Endothelial cell of umbilical vein (primary cell): ENCODE results near the gene CETN3. TPM values are rescaled to one million over a fixed set of nuclear protein-coding genes. Genes with fewer than 3 reads are reported as not detected.

ENCODE experiments used
- BruUV-seq: library from RNA; stranded (reverse); fragments of 400-500 nt; replicated peaks from 2 replicates; lab custom pipeline; 2021; lab: Mats Ljungman, UMichigan
- CTCF ChIA-PET: fragments of 300-600, 350-600 bp; sonication (Branson Sonifier 250); formaldehyde crosslinking; loops from one replicate; lab custom pipeline; 2021; ENCODE audit warnings: antibody characterized with exemption, inconsistent platforms; lab: Charles Lee
- POLR2A ChIA-PET: fragments of 300-600, 350-600 bp; sonication (Branson Sonifier 250); formaldehyde crosslinking; loops from one replicate; lab custom pipeline; 2021; ENCODE audit warnings: antibody characterized with exemption, inconsistent platforms; lab: Charles Lee
- DNase-seq: peaks from one replicate; pipeline ENCODE4 v3.0.0-alpha.2; 2011; ENCODE audit warnings: low read depth, low spot score
- FAIRE-seq: peaks from 2 replicates; lab custom pipeline; 2011; peaks lifted over from hg19 to GRCh38; lab: Jason Lieb, UNC
- H2AFZ ChIP-seq: 2 replicates; pipeline ENCODE4 v1.6.0; 2012; ENCODE audit warnings: low read depth, low read length, control low read depth, inconsistent platforms
- H3K27ac ChIP-seq: 2 replicates; pipeline ENCODE4 v1.5.1; 2011; ENCODE audit warnings: low read depth, mild to moderate bottlenecking, control low read depth, low read length, moderate library complexity; ENCODE audit not compliant: insufficient read depth
- H3K27me3 ChIP-seq, 2 experiments: 2 replicates each; pipeline versions ENCODE4 v1.6.0 to v1.6.1; 2011; ENCODE audit warnings: low read length in 2 of 2, mixed read lengths in 1 of 2; ENCODE audit not compliant: control insufficient read depth in 2 of 2, insufficient read depth in 2 of 2
- H3K36me3 ChIP-seq, 2 experiments: 2 replicates in 1 of 2; 3 replicates in 1 of 2; pipeline ENCODE4 v1.5.1; 2011; ENCODE audit warnings: low read length in 2 of 2, mild to moderate bottlenecking in 1 of 2, moderate library complexity in 1 of 2; ENCODE audit not compliant: control insufficient read depth in 2 of 2, insufficient read depth in 2 of 2; ENCODE audit errors: extremely low read depth in 1 of 2
- H3K4me1 ChIP-seq: 3 replicates; pipeline ENCODE4 v1.5.1; 2011; ENCODE audit warnings: mild to moderate bottlenecking, low read length; ENCODE audit not compliant: control insufficient read depth, insufficient read depth; ENCODE audit errors: extremely low read depth
- H3K4me2 ChIP-seq: 2 replicates; pipeline ENCODE4 v1.6.1; 2011; ENCODE audit warnings: low read length, control low read depth, mixed read lengths; ENCODE audit not compliant: insufficient read depth
- H3K4me3 ChIP-seq, 3 experiments: fragments of 200-600 bp in 1 of 3; sonication (generic), shearing (Covaris generic) in 1 of 3; replicated peaks in 1 of 3; 2 replicates each; pipeline ENCODE4 v1.5.1; 2011 to 2016; ENCODE audit warnings: control low read depth in 3 of 3, low read length in 3 of 3, mild to moderate bottlenecking in 2 of 3, inconsistent platforms in 1 of 3, low read depth in 1 of 3, moderate library complexity in 1 of 3; ENCODE audit not compliant: insufficient read depth in 1 of 3
- H3K79me2 ChIP-seq: 2 replicates; pipeline ENCODE4 v1.6.0; 2012; ENCODE audit warnings: low read length, inconsistent platforms; ENCODE audit not compliant: control insufficient read depth, insufficient read depth
- H3K9ac ChIP-seq: replicated peaks from 2 replicates; pipeline ENCODE3; 2011; ENCODE audit warnings: low read length, control low read depth; ENCODE audit not compliant: insufficient read depth; ENCODE audit errors: extremely low read depth
- H3K9me1 ChIP-seq: replicated peaks from 3 replicates; pipeline ENCODE4 v1.6.0; 2011; ENCODE audit warnings: mild to moderate bottlenecking, low read length; ENCODE audit not compliant: control insufficient read depth, insufficient read depth; ENCODE audit errors: extremely low read depth
- H3K9me3 ChIP-seq: replicated peaks from 2 replicates; pipeline ENCODE4 v1.5.1; 2012; ENCODE audit warnings: low read length, inconsistent platforms; ENCODE audit not compliant: control insufficient read depth, insufficient read depth
- H4K20me1 ChIP-seq: replicated peaks from 2 replicates; pipeline ENCODE3; 2011; ENCODE audit warnings: mild to moderate bottlenecking, low read length; ENCODE audit not compliant: control insufficient read depth, insufficient read depth; ENCODE audit errors: extremely low read depth
- CTCF ChIP-seq, 2 donors: IDR thresholded peaks; 1 replicate in 1 of 2; 2 replicates in 1 of 2; pipeline ENCODE4 v1.5.1; 2011; ENCODE audit warnings: low read length in 2 of 2, mild to moderate bottlenecking in 2 of 2, moderate library complexity in 2 of 2, control low read depth in 1 of 2, inconsistent platforms in 1 of 2, low read depth in 1 of 2; ENCODE audit not compliant: insufficient read depth in 1 of 2; ENCODE audit errors: extremely low read depth in 1 of 2
- EZH2 ChIP-seq: IDR thresholded peaks from 2 replicates; pipeline ENCODE4 v1.6.1; 2012; ENCODE audit warnings: borderline replicate concordance, low read depth, mild to moderate bottlenecking, moderate library complexity, low read length, inconsistent platforms; ENCODE audit not compliant: severe bottlenecking
- FOS ChIP-seq: IDR thresholded peaks from 2 replicates; pipeline ENCODE4 v1.6.1; 2011; ENCODE audit warnings: mild to moderate bottlenecking, low read length, moderate library complexity, borderline replicate concordance; ENCODE audit not compliant: insufficient read depth
- GATA2 ChIP-seq: IDR thresholded peaks from 2 replicates; pipeline ENCODE4 v1.7.0; 2011; ENCODE audit warnings: low read depth, mild to moderate bottlenecking, moderate library complexity, mixed read lengths, low read length; ENCODE audit not compliant: insufficient read length, insufficient read depth
- JUN ChIP-seq: IDR thresholded peaks from 2 replicates; pipeline ENCODE4 v1.6.1; 2011; ENCODE audit warnings: borderline replicate concordance, low read depth; ENCODE audit not compliant: insufficient read length, insufficient read depth
- MAX ChIP-seq: IDR thresholded peaks from 2 replicates; pipeline ENCODE4 v1.6.1; 2011; ENCODE audit not compliant: insufficient read depth, insufficient read length
- MYC ChIP-seq: IDR thresholded peaks from one replicate; pipeline ENCODE4 v1.6.1; 2011; ENCODE audit warnings: mild to moderate bottlenecking, low read depth, low read length
- POLR2A ChIP-seq: IDR thresholded peaks from 2 replicates; pipeline ENCODE4 v1.6.1; 2012; ENCODE audit warnings: low read depth, mild to moderate bottlenecking, control low read depth, low read length
- POLR2AphosphoS5 ChIP-seq: IDR thresholded peaks from 2 replicates; pipeline ENCODE4 v1.6.1; 2012; ENCODE audit warnings: low read depth, mild to moderate bottlenecking, control low read depth, low read length, moderate library complexity; ENCODE audit not compliant: insufficient read depth
- dilution Hi-C: fragments of 300-500 bp; cut with MboI; formaldehyde crosslinking; loops from one replicate; pipeline ENCODE4 v1.15.0; 2019; ENCODE audit warnings: low sequenced_read_pairs; ENCODE audit not compliant: extremely low pct_ligation_motif_present
- intact Hi-C: fragments of 100-400 bp; cut with micrococcal nuclease; formaldehyde crosslinking; loops from one replicate; pipeline ENCODE4 v1.10.0; 2022
- polyA plus RNA-seq, 4 experiments: library from polyadenylated mRNA; depleted of rRNA in 3 of 4; stranded (reverse) in 3 of 4; unstranded in 1 of 4; fragments of >200 nt; gene quantifications; 2 replicates each; pipeline versions ENCODE4 v1.2.1 to v1.2.3, GENCODE V29; 2011 to 2012; ENCODE audit warnings: missing spikeins in 1 of 4
- total RNA-seq: library from RNA; stranded (reverse); gene quantifications from 2 replicates; pipeline ENCODE4 v1.2.3, GENCODE V29; 2021

CETN3 gene
- total and polyA plus RNA-seq, 2 donors (not counting 3 experiments of a cell fraction or from before 2014, with no cell fraction given) = 2.2 to 17.3 TPM

- no peak for FAIRE-seq
- no peaks in the 10 kb centered on the region for H4K20me1 ChIP-seq
- no peaks in the 10 kb centered on the region for H3K9me3 ChIP-seq
- peaks cover 6 to 12% of the 10 kb centered on the region in 2 experiments for H3K27me3 ChIP-seq
- H3K9me1 ChIP-seq = no peaks in the 10 kb centered on the region
- POLR2A ChIA-PET = no interaction called here
- intact Hi-C loops = no loop called here
- dilution Hi-C loops = no loop called here
- no peaks in the 10 kb centered on the region for H3K36me3 ChIP-seq
- no peaks in the 10 kb centered on the region for H3K4me1 ChIP-seq
- no peaks in the 10 kb centered on the region for H3K79me2 ChIP-seq
- H3K4me2 ChIP-seq = no peak overlapping the region
- no peak overlapping the region for H2AFZ ChIP-seq
- no peak for TF ChIP-seq MAX
- peak in 1 of 2 donors; percentile 17 for TF ChIP-seq CTCF (IDR thresholded peaks at IDR 0.05; ENCODE audit: extremely low read depth in 1 of 2, insufficient read depth in 1 of 2, low read depth in 1 of 2, low read length in 2 of 2)
- BruUV-seq = no TSS peak
- no peak overlapping the region for H3K4me3 ChIP-seq
- no peak overlapping the region for H3K9ac ChIP-seq
- DNase-seq = peak; percentile 7
- H3K27ac ChIP-seq = no peak overlapping the region
- CTCF ChIA-PET = interaction anchor here (1.2 to 2.9 kb wide), 2 partner anchors 18 to 363 kb away, joined by 4 to 15 read pairs; no protein-coding TSS in a partner anchor
Observed at GRCh38 chr5:90421136-90421535, 11.6 kb upstream of the CETN3 start.

- Histone ChIP-seq H3K27ac (no peak overlapping the region), H3K4me2 (no peak overlapping the region), H3K4me1 (no peaks in the 10 kb centered on the region), H4K20me1 (no peaks in the 10 kb centered on the region), H3K36me3 (no peaks in the 10 kb centered on the region), H2AFZ (no peak overlapping the region), H3K27me3 (peaks cover 6 to 9% of the 10 kb centered on the region in 2 experiments), H3K9me3 (no peaks in the 10 kb centered on the region), H3K9ac (no peak overlapping the region), H3K79me2 (no peaks in the 10 kb centered on the region), H3K4me3 (no peak overlapping the region), H3K9me1 (no peaks in the 10 kb centered on the region)
- ChIA-PET POLR2A (no interaction called here), CTCF (interaction anchor here (1.5 kb wide), 1 partner anchor 365 kb away, joined by 4 read pairs; no protein-coding TSS in a partner anchor)
- TF ChIP-seq EZH2 (no peak), JUN (no peak), FOS (no peak), MYC (no peak), GATA2 (no peak), POLR2AphosphoS5 (no peak), POLR2A (no peak), CTCF (IDR thresholded peaks at IDR 0.05; ENCODE audit: extremely low read depth in 1 of 2, insufficient read depth in 1 of 2, low read depth in 1 of 2, low read length in 2 of 2) (no peak), MAX (no peak)
- FAIRE-seq (no peak), DNase-seq (no peak)
- BruUV-seq = no TSS peak
- intact Hi-C loops = no loop called here
- dilution Hi-C loops = no loop called here
Observed at GRCh38 chr5:90418214-90418613, 8.7 kb upstream of the CETN3 start.
